Gastroesophageal sphincter (tissue), 4 donors: ENCODE results near the gene AK8. TPM values are rescaled to one million over a fixed set of nuclear protein-coding genes. Genes with fewer than 3 reads are reported as not detected.
"Not testable (repeated sequence)": the region's sequence is repeated elsewhere in the genome, so short reads cannot be mapped to it uniquely, and the experiment has no call there.

ENCODE experiments used
- ATAC-seq: fragments of 150-250 bp; one replicate; pipeline ENCODE4 v1.9.1; 2016; ENCODE audit warnings: mild to moderate bottlenecking, moderate library complexity
- H3K27ac ChIP-seq, 4 donors: fragments of 200-600 bp; sonication (generic) in 3 of 4; 1 replicate in 3 of 4; 2 replicates in 1 of 4; pipeline ENCODE4 v1.5.1; 2016 to 2019
- H3K27me3 ChIP-seq: fragments of 200-600 bp; sonication (generic); one replicate; pipeline ENCODE4 v1.5.1; 2019
- H3K36me3 ChIP-seq, 2 donors: fragments of 200-600 bp; sonication (generic); one replicate each; pipeline ENCODE4 v1.5.1; 2019; ENCODE audit warnings: control low read depth in 1 of 2
- H3K4me1 ChIP-seq, 3 donors: fragments of 200-600 bp; sonication (generic); 1 replicate in 2 of 3; 2 replicates in 1 of 3; pipeline ENCODE4 v1.5.1; 2016 to 2019; ENCODE audit warnings: control low read depth in 2 of 3
- H3K4me3 ChIP-seq, 2 donors: fragments of 200-600 bp; sonication (generic); one replicate each; pipeline ENCODE4 v1.5.1; 2019; ENCODE audit warnings: mild to moderate bottlenecking in 1 of 2, moderate library complexity in 1 of 2
- H3K9me3 ChIP-seq, 3 donors: fragments of 200-600 bp; sonication (generic); one replicate each; pipeline ENCODE4 v1.5.1; 2017 to 2019; ENCODE audit warnings: control low read depth in 2 of 3
- EP300 ChIP-seq: sonication (generic); formaldehyde crosslinking; IDR thresholded peaks from one replicate; pipeline ENCODE4 v1.6.1; 2017; ENCODE audit warnings: antibody characterized with exemption, mild to moderate bottlenecking
- POLR2A ChIP-seq, 2 donors: fragments of 450-650 bp; IDR thresholded peaks; one replicate each; pipeline ENCODE4 v1.6.1; 2017; ENCODE audit warnings: antibody characterized with exemption in 2 of 2, mild to moderate bottlenecking in 2 of 2, moderate library complexity in 1 of 2
- POLR2AphosphoS5 ChIP-seq: sonication (generic); formaldehyde crosslinking; IDR thresholded peaks from one replicate; pipeline ENCODE4 v1.6.1; 2017; ENCODE audit warnings: antibody characterized with exemption
- WGBS, 2 donors: methylation state at CpG; one replicate each; pipeline ENCODE4 v1.1.5; 2018; ENCODE audit warnings: low coverage in 1 of 2; 5-methylcytosine and 5-hydroxymethylcytosine counted together
- total RNA-seq, 4 donors: library from RNA; depleted of rRNA; stranded (reverse); fragments of >200 nt; gene quantifications; one replicate each; pipeline ENCODE4 v1.1.0, GENCODE V29; 2016
- TF ChIP-seq, protein P1 (sequence below), 4 experiments: fragments of 200-600 bp in 2 of 4; fragments of 450-650 bp in 2 of 4; sonication (generic) in 1 of 4; IDR thresholded peaks; one replicate each; pipeline ENCODE4 v1.5.1; 2017 to 2019; ENCODE audit warnings: antibody characterized with exemption in 4 of 4, mild to moderate bottlenecking in 2 of 4, moderate library complexity in 2 of 4

AK8 gene
- total RNA-seq, 4 donors from 2014 or later, result 0.31 to 0.81 (median 0.63) TPM

DNA sequence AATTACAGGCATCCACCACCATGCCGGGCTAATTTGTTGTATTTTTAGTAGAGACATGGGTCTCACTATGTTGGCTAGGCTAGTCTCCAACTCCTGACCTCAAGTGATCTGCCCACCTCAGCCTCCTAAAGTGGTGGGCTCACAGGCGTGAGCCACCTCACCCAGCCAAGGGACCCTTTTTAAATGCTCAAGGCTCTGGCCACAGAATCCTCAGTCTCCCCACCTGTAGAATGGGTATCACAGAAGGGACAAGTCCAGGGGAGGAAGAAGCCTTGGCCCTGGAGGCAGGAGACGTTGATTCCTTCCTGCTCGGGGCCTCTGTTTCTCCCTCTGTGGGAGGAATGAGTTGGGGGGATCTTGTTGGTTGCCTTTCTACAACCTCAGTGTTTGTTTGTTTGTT lies 162.1 kb downstream of the AK8 start:
- H3K4me3 ChIP-seq, result no peak overlapping the region
- H3K27me3 ChIP-seq, result peaks cover 24% of the 10 kb centered on the region
- TF ChIP-seq EP300, result no peak
- TF ChIP-seq POLR2A (IDR thresholded peaks at IDR 0.05), result no peak
- TF ChIP-seq, protein P1, sequence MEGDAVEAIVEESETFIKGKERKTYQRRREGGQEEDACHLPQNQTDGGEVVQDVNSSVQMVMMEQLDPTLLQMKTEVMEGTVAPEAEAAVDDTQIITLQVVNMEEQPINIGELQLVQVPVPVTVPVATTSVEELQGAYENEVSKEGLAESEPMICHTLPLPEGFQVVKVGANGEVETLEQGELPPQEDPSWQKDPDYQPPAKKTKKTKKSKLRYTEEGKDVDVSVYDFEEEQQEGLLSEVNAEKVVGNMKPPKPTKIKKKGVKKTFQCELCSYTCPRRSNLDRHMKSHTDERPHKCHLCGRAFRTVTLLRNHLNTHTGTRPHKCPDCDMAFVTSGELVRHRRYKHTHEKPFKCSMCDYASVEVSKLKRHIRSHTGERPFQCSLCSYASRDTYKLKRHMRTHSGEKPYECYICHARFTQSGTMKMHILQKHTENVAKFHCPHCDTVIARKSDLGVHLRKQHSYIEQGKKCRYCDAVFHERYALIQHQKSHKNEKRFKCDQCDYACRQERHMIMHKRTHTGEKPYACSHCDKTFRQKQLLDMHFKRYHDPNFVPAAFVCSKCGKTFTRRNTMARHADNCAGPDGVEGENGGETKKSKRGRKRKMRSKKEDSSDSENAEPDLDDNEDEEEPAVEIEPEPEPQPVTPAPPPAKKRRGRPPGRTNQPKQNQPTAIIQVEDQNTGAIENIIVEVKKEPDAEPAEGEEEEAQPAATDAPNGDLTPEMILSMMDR (IDR thresholded peaks at IDR 0.05), result no peak
- TF ChIP-seq POLR2AphosphoS5, result no peak
- H3K27ac ChIP-seq, result no peak overlapping the region
- no peak for ATAC-seq
- WGBS, 2 donors, result 93% methylated on average over 2 of the region's 4 CpGs; no CpG with 5 or more reads in 1 of the 2 donors
- no peaks in the 10 kb centered on the region for H3K4me1 ChIP-seq
- no peaks in the 10 kb centered on the region for H3K36me3 ChIP-seq
- no peaks in the 10 kb centered on the region for H3K9me3 ChIP-seq

- Histone ChIP-seq H3K9me3 (no peaks in the 10 kb centered on the region), H3K4me1 (no peaks in the 10 kb centered on the region), H3K4me3 (no peak overlapping the region), H3K36me3 (no peaks in the 10 kb centered on the region), H3K27me3 (peaks cover 27% of the 10 kb centered on the region), H3K27ac (no peak overlapping the region)
- TF ChIP-seq EP300 (no peak), POLR2A (IDR thresholded peaks at IDR 0.05) (no peak), POLR2AphosphoS5 (no peak)
- TF ChIP-seq, protein P1 (IDR thresholded peaks at IDR 0.05), result no peak
- 74 to 81% methylated on average over 4 to 5 of the region's 5 CpGs for WGBS, 2 donors
- ATAC-seq, result no peak
Observed at GRCh38 chr9:132712753-132713152, 165.3 kb downstream of the AK8 start.

DNA sequence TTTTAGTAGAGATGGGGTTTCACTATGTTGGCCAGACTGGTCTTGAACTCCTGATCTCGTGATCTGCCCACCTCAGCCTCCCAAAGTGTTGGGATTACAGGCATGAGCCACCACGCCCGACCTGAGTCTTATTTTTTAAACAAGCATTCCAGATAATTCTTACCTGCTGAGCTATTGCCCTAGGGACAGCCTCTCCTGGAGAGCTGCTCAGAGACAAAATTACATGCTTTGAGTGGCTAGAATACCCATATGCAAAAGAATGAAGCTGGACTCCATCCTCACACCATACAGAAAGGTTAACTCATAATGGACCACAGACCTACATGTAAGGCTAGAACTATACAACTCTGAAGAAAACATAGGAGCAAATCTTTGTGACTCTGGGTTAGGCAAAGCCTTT lies 166.2 kb downstream of the AK8 start:
- 83 to 91% methylated on average over 3 of the region's 3 CpGs for WGBS, 2 donors
- H3K4me3 ChIP-seq, result no peak overlapping the region
- H3K27ac ChIP-seq, result no peak overlapping the region
- no peak for ATAC-seq
- no peaks in the 10 kb centered on the region for H3K36me3 ChIP-seq
- TF ChIP-seq POLR2A (IDR thresholded peaks at IDR 0.05) (no peak), EP300 (no peak), POLR2AphosphoS5 (no peak)
- TF ChIP-seq, protein P1 (IDR thresholded peaks at IDR 0.05), result no peak
- H3K4me1 ChIP-seq, result no peaks in the 10 kb centered on the region
- peaks cover 19% of the 10 kb centered on the region for H3K27me3 ChIP-seq
- H3K9me3 ChIP-seq, result no peaks in the 10 kb centered on the region

DNA sequence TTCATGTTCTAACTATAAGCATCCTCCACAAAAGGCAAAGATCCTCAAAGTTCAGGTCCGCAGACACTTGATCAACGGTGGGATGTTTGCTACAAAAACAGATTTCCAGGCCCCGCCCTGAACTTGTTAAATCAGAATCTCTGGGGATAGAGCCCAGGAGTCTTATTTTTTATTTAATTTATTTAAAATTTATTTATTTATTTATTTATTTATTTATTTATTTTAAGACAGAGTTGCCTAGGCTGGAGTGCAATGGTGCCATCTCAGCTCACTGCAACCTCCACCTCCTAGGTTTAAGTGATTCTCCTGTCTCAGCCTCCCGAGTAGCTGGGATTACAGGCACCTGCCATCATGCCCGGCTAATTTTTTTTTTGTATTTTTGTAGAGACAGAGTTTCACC lies 166.9 kb downstream of the AK8 start:
- not testable (repeated sequence) for H3K27ac ChIP-seq, H3K36me3 ChIP-seq, H3K4me1 ChIP-seq, ATAC-seq, H3K4me3 ChIP-seq, H3K9me3 ChIP-seq
- peaks cover 17% of the 10 kb centered on the region for H3K27me3 ChIP-seq
- 90 to 93% methylated on average over 3 to 5 of the region's 5 CpGs for WGBS, 2 donors

DNA sequence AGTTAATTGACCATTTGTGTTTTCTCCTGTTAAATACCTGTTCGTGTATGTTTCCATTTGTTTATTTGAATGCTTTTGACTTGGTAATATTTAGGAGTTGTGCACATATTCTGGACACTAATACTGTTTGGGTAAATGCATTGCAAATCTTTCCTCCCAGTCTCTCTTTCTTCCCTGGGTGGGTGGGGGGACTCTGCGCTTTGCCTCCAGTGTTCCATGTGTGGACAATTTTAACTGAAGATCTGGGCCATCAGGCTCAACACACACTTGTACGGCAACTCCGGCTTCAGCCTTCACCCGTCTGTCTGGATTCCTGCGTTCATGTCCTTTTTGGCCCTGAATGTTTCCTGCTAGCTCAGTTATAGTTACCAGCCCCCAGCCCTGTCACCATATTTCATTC lies 167.8 kb downstream of the AK8 start:
- no peak overlapping the region for H3K4me3 ChIP-seq
- WGBS, 2 donors, result 70 to 78% methylated on average over 6 of the region's 6 CpGs
- no peak overlapping the region for H3K27ac ChIP-seq
- peaks cover 14% of the 10 kb centered on the region for H3K27me3 ChIP-seq
- no peaks in the 10 kb centered on the region for H3K36me3 ChIP-seq
- H3K4me1 ChIP-seq, result no peaks in the 10 kb centered on the region
- TF ChIP-seq POLR2AphosphoS5, result no peak
- no peak for TF ChIP-seq EP300
- ATAC-seq, result no peak
- H3K9me3 ChIP-seq, result no peaks in the 10 kb centered on the region

DNA sequence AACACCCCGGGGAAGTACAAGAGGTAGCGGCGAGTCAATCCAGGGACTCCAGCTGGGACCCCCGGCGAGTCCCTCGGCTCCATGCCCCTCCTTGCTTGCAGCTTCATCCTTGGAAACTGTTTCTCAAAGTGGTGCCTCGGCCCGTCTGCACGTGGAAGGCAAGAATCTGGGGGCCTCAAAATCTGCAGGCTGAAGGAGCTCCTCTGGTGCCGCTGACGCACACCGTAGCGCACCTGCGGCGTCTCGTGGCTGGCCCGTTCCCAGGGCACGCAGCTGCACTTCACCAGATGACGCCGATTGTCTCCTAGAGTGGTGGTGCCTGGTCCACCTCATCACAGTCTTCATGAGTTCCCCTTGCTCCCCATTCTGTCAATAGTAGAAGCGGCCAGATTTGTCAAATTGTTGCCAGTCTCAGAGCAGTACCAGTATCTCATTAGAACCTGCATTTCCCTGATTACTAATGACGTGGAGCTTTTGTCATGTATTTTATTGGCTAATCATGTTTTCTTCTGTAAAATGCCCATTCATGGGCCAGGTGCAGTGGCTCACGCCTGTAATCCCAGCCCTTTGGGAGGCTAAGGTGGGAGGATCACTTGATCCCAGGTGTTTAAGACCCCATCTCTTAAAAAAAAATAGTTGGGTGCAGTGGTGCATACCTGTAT lies 169.2 kb downstream of the AK8 start:
- Histone ChIP-seq H3K36me3 (no peaks in the 10 kb centered on the region), H3K4me3 (no peak overlapping the region), H3K4me1 (no peaks in the 10 kb centered on the region), H3K27me3 (peaks cover 15% of the 10 kb centered on the region), H3K27ac (no peak overlapping the region), H3K9me3 (no peaks in the 10 kb centered on the region)
- 50 to 85% methylated on average over 2 to 4 of the region's 23 CpGs for WGBS, 2 donors
- TF ChIP-seq POLR2AphosphoS5, result no peak
- TF ChIP-seq, protein P1 (IDR thresholded peaks at IDR 0.05), result no peak
- no peak for ATAC-seq
